Keratinocyte (primary cell): ENCODE measurements around the gene TRIM60. TPM values are rescaled to one million over a fixed set of nuclear protein-coding genes. Genes with fewer than 3 reads are reported as not detected.
"Not testable (repeated sequence)": the region's sequence is repeated elsewhere in the genome, so short reads cannot be mapped to it uniquely, and the experiment has no call there.

Source experiments
- DNase-seq: peaks from one replicate; pipeline ENCODE4 v3.0.0-alpha.2; 2011; ENCODE audit warnings: low read depth, missing footprints, low spot score
- FAIRE-seq: peaks from 2 replicates; lab custom pipeline; 2011; peaks lifted over from hg19 to GRCh38; lab: Jason Lieb, UNC
- H2AFZ ChIP-seq: 2 replicates; pipeline ENCODE4 v1.6.0; 2012; ENCODE audit warnings: low read length, control low read depth, inconsistent platforms; ENCODE audit not compliant: control insufficient read depth
- H3K27ac ChIP-seq: 2 replicates; pipeline ENCODE4 v1.5.1; 2011; ENCODE audit warnings: low read length; ENCODE audit not compliant: control insufficient read depth, insufficient read depth
- H3K27me3 ChIP-seq: 3 replicates; pipeline ENCODE4 v1.6.0; 2011; ENCODE audit warnings: low read length; ENCODE audit not compliant: control insufficient read depth, insufficient read depth; ENCODE audit errors: extremely low read depth
- H3K36me3 ChIP-seq, 2 experiments: 2 replicates in 1 of 2; 3 replicates in 1 of 2; pipeline ENCODE4 v1.5.1; 2011; ENCODE audit warnings: low read length in 2 of 2, mild to moderate bottlenecking in 1 of 2; ENCODE audit not compliant: control insufficient read depth in 2 of 2, insufficient read depth in 2 of 2; ENCODE audit errors: extremely low read depth in 1 of 2
- H3K4me1 ChIP-seq: 3 replicates; pipeline ENCODE4 v1.5.1; 2011; ENCODE audit warnings: low read length; ENCODE audit not compliant: control insufficient read depth, insufficient read depth; ENCODE audit errors: extremely low read depth
- H3K4me2 ChIP-seq: 3 replicates; pipeline ENCODE4 v1.6.0; 2011; ENCODE audit warnings: low read depth, low read length; ENCODE audit not compliant: control insufficient read depth, insufficient read depth; ENCODE audit errors: extremely low read depth
- H3K4me3 ChIP-seq, 3 experiments: fragments of 200-600 bp in 1 of 3; sonication (generic) in 1 of 3; 2 replicates in 2 of 3; 3 replicates in 1 of 3; pipeline ENCODE4 v1.5.1; 2011 to 2016; ENCODE audit warnings: low read length in 3 of 3, mild to moderate bottlenecking in 3 of 3, control low read depth in 2 of 3, inconsistent platforms in 1 of 3, low read depth in 1 of 3, mixed read lengths in 1 of 3, mixed run types in 1 of 3, moderate library complexity in 1 of 3; ENCODE audit not compliant: control insufficient read depth in 2 of 3, insufficient read depth in 2 of 3; ENCODE audit errors: extremely low read depth in 1 of 3
- H3K79me2 ChIP-seq: 2 replicates; pipeline ENCODE4 v1.6.0; 2012; ENCODE audit warnings: low read length; ENCODE audit not compliant: control insufficient read depth, insufficient read depth
- H3K9ac ChIP-seq: 3 replicates; pipeline ENCODE4 v1.6.0; 2011; ENCODE audit warnings: low read length; ENCODE audit not compliant: control insufficient read depth, insufficient read depth; ENCODE audit errors: extremely low read depth
- H3K9me1 ChIP-seq: 3 replicates; pipeline ENCODE4 v1.6.0; 2011; ENCODE audit warnings: low read length; ENCODE audit not compliant: control insufficient read depth, insufficient read depth; ENCODE audit errors: extremely low read depth
- H3K9me3 ChIP-seq: 2 replicates; pipeline ENCODE4 v1.5.1; 2012; ENCODE audit warnings: low read depth, low read length; ENCODE audit not compliant: control insufficient read depth
- H4K20me1 ChIP-seq: 3 replicates; pipeline ENCODE4 v1.6.0; 2011; ENCODE audit warnings: low read length; ENCODE audit not compliant: control insufficient read depth, insufficient read depth; ENCODE audit errors: extremely low read depth
- CTCF ChIP-seq, 3 experiments: IDR thresholded peaks in 1 of 3; conservative IDR thresholded peaks in 1 of 3; optimal IDR thresholded peaks in 1 of 3; 2 replicates in 2 of 3; 3 replicates in 1 of 3; pipeline versions ENCODE3 to v1.5.1; 2011; ENCODE audit warnings: low read length in 3 of 3, mild to moderate bottlenecking in 3 of 3, moderate library complexity in 2 of 3, control low read depth in 1 of 3, inconsistent platforms in 1 of 3; ENCODE audit not compliant: insufficient read depth in 2 of 3; ENCODE audit errors: extremely low read depth in 1 of 3
- EZH2 ChIP-seq: IDR thresholded peaks from one replicate; pipeline ENCODE4 v1.6.1; 2012; ENCODE audit warnings: inconsistent platforms, mild to moderate bottlenecking, low read length, moderate library complexity
- dilution Hi-C: fragments of 300-500 bp; cut with MboI; formaldehyde crosslinking; loops from one replicate; pipeline ENCODE4 v1.7.0; 2020; ENCODE audit warnings: low sequenced_read_pairs; ENCODE audit not compliant: extremely low pct_ligation_motif_present
- polyA plus RNA-seq, 5 experiments: library from polyadenylated mRNA; depleted of rRNA in 3 of 5; stranded (reverse) in 3 of 5; stranded (forward) in 1 of 5; unstranded in 1 of 5; fragments of >200 nt; gene quantifications; 1 replicate in 1 of 5; 2 replicates in 3 of 5; 3 replicates in 1 of 5; pipeline versions ENCODE4 v1.2.1 to v1.2.3, GENCODE V29; 2011 to 2012; ENCODE audit warnings: missing spikeins in 2 of 5, low read depth in 1 of 5, low replicate concordance in 1 of 5

Gene TRIM60
- polyA plus RNA-seq, 1 donor (not counting 4 experiments of a cell fraction or from before 2014, with no cell fraction given), result not detected

GRCh38 chr4:165060938-165061337, 29.1 kb downstream of the TRIM60 start:
- H3K79me2 ChIP-seq, result no peaks in the 10 kb centered on the region
- H3K36me3 ChIP-seq, result no peaks in the 10 kb centered on the region
- no peaks in the 10 kb centered on the region for H3K27me3 ChIP-seq
- no peaks in the 10 kb centered on the region for H3K9me3 ChIP-seq
- H3K4me2 ChIP-seq, result no peak overlapping the region
- no peak overlapping the region for H3K4me3 ChIP-seq
- no peaks in the 10 kb centered on the region for H3K9me1 ChIP-seq
- FAIRE-seq (no peak), DNase-seq (no peak)
- no peak overlapping the region for H3K9ac ChIP-seq
- H4K20me1 ChIP-seq, result no peaks in the 10 kb centered on the region
- dilution Hi-C loops, result no loop called here
- H3K4me1 ChIP-seq, result no peaks in the 10 kb centered on the region
- no peak overlapping the region for H3K27ac ChIP-seq
- H2AFZ ChIP-seq, result no peak overlapping the region
- TF ChIP-seq CTCF (optimal IDR thresholded peaks at IDR 0.05 in 1 of 3, IDR thresholded peaks at IDR 0.05 in 1 of 3, conservative IDR thresholded peaks at IDR 0.05 in 1 of 3; ENCODE audit: extremely low read depth in 1 of 3, insufficient read depth in 2 of 3, low read length in 3 of 3) (peak in 2 of 3 experiments; percentile 2 to 17), EZH2 (no peak)

GRCh38 chr4:165070560-165070959, 38.8 kb downstream of the TRIM60 start:
- FAIRE-seq (no peak), DNase-seq (no peak)
- TF ChIP-seq CTCF (optimal IDR thresholded peaks at IDR 0.05 in 1 of 3, IDR thresholded peaks at IDR 0.05 in 1 of 3, conservative IDR thresholded peaks at IDR 0.05 in 1 of 3; ENCODE audit: extremely low read depth in 1 of 3, insufficient read depth in 2 of 3, low read length in 3 of 3) (no peak), EZH2 (no peak)

GRCh38 chr4:165073346-165073745, 41.5 kb downstream of the TRIM60 start:
- dilution Hi-C loops, H3K36me3 ChIP-seq, DNase-seq, H3K9me3 ChIP-seq, H4K20me1 ChIP-seq, H3K27me3 ChIP-seq, H3K4me3 ChIP-seq, H3K4me1 ChIP-seq, H3K27ac ChIP-seq, H3K9ac ChIP-seq, H3K4me2 ChIP-seq, H3K9me1 ChIP-seq, H2AFZ ChIP-seq, FAIRE-seq, H3K79me2 ChIP-seq: not testable (repeated sequence)

More at GRCh38 chr4:165070560-165070959, 38.8 kb downstream of the TRIM60 start:
- Histone ChIP-seq H3K9ac (no peak overlapping the region), H3K27me3 (no peaks in the 10 kb centered on the region), H4K20me1 (no peaks in the 10 kb centered on the region), H3K9me1 (no peaks in the 10 kb centered on the region), H3K27ac (no peak overlapping the region), H3K4me2 (no peak overlapping the region), H3K36me3 (no peaks in the 10 kb centered on the region), H3K4me3 (no peak overlapping the region), H3K9me3 (no peaks in the 10 kb centered on the region), H3K4me1 (no peaks in the 10 kb centered on the region), H2AFZ (no peak overlapping the region), H3K79me2 (no peaks in the 10 kb centered on the region)
- dilution Hi-C loops, result no loop called here
